GM12878 (cell line): ENCODE results near the gene NCKAP5. TPM values are rescaled to one million over a fixed set of nuclear protein-coding genes. Genes with fewer than 3 reads are reported as not detected.

Experiments
- ATF7 ChIP-seq: fragments of 450-650 bp; IDR thresholded peaks from 2 replicates; pipeline ENCODE4 v1.6.1; 2016; ENCODE audit warnings: low read depth, mild to moderate bottlenecking
- BCL11A ChIP-seq: IDR thresholded peaks from 2 replicates; pipeline ENCODE4 v1.6.1; 2011; ENCODE audit warnings: low read depth, low read length
- BRCA1 ChIP-seq: IDR thresholded peaks from 2 replicates; pipeline ENCODE4 v1.6.1; 2011; ENCODE audit warnings: low read depth, low read length, improper control_type of control experiment
- DPF2 ChIP-seq: fragments of 450-650 bp; IDR thresholded peaks from 2 replicates; pipeline ENCODE4 v1.6.1; 2017; ENCODE audit warnings: mild to moderate bottlenecking
- EED ChIP-seq: sonication (generic); IDR thresholded peaks from 2 replicates; pipeline ENCODE4 v1.6.1; 2016; ENCODE audit warnings: antibody characterized with exemption, low read depth
- IKZF2 ChIP-seq, 2 experiments: fragments of 450-650 bp; IDR thresholded peaks; 2 replicates each; pipeline ENCODE4 v1.6.1; 2017; ENCODE audit warnings: mild to moderate bottlenecking in 2 of 2, moderate library complexity in 2 of 2
- KDM1A ChIP-seq: fragments of 200-600 bp; sonication (generic); IDR thresholded peaks from 2 replicates; pipeline ENCODE4 v1.6.1; 2016; ENCODE audit warnings: borderline replicate concordance
- LARP7 ChIP-seq: fragments of 450-650 bp; IDR thresholded peaks from 2 replicates; pipeline ENCODE4 v1.6.1; 2017; ENCODE audit warnings: mild to moderate bottlenecking
- MTA2 ChIP-seq: fragments of 450-650 bp; IDR thresholded peaks from 2 replicates; pipeline ENCODE4 v1.6.1; 2016; ENCODE audit warnings: low read depth, mild to moderate bottlenecking, moderate library complexity
- MXI1 ChIP-seq: fragments of 150-350 bp; IDR thresholded peaks from 2 replicates; pipeline ENCODE4 v1.6.1; 2011; ENCODE audit warnings: low read depth, mild to moderate bottlenecking, inconsistent platforms, low read length, improper control_type of control experiment
- MYC ChIP-seq: IDR thresholded peaks from 2 replicates; pipeline ENCODE4 v1.6.1; 2011; ENCODE audit warnings: mild to moderate bottlenecking, low read length, moderate library complexity, inconsistent platforms; ENCODE audit not compliant: insufficient read depth, insufficient replicate concordance, insufficient read length, severe bottlenecking
- PAX5 ChIP-seq: IDR thresholded peaks from 2 replicates; pipeline ENCODE4 v1.6.1; 2011; ENCODE audit warnings: low read depth, low read length, borderline replicate concordance
- POLR2AphosphoS5 ChIP-seq: IDR thresholded peaks from 2 replicates; pipeline ENCODE4 v1.6.1; 2011; ENCODE audit warnings: mild to moderate bottlenecking, low read length, inconsistent platforms
- RB1 ChIP-seq: fragments of 450-650 bp; formaldehyde crosslinking; IDR thresholded peaks from 2 replicates; pipeline ENCODE4 v1.6.1; 2017; ENCODE audit warnings: mild to moderate bottlenecking, borderline replicate concordance
- RCOR1 ChIP-seq: conservative IDR thresholded peaks from 2 replicates; pipeline ENCODE4 v1.6.1; 2012; ENCODE audit warnings: low read depth, low read length, improper control_type of control experiment
- RUNX3 ChIP-seq: IDR thresholded peaks from 2 replicates; pipeline ENCODE4 v1.6.1; 2012; ENCODE audit warnings: low read length, inconsistent platforms
- SMAD1 ChIP-seq: fragments of 450-650 bp; IDR thresholded peaks from 2 replicates; pipeline ENCODE4 v1.6.1; 2018; ENCODE audit warnings: mild to moderate bottlenecking, low read depth; ENCODE audit not compliant: partially characterized antibody
- SRF ChIP-seq, 2 experiments: IDR thresholded peaks; 2 replicates each; pipeline ENCODE4 v1.6.1; 2011; ENCODE audit warnings: low read depth in 2 of 2, low read length in 2 of 2, mild to moderate bottlenecking in 1 of 2, moderate library complexity in 1 of 2
- STAT1 ChIP-seq: fragments of 450-650 bp; conservative IDR thresholded peaks from 2 replicates; pipeline ENCODE4 v1.6.1; 2014; ENCODE audit warnings: antibody characterized with exemption, mild to moderate bottlenecking
- ZNF24 ChIP-seq: fragments of 450-650 bp; IDR thresholded peaks from 2 replicates; pipeline ENCODE4 v1.6.1; 2017; ENCODE audit warnings: antibody characterized with exemption, mild to moderate bottlenecking
- polyA plus RNA-seq, 11 experiments: library from polyadenylated mRNA; depleted of rRNA in 4 of 11; unstranded in 6 of 11; stranded (reverse) in 5 of 11; fragments of >200 nt; fragmentation: Nextera tagmentation in 4 of 11; fragmentation: Illumina TruSeq in 1 of 11; extraction: Ambion mirVana in 4 of 11; extraction: Trizol in 1 of 11; gene quantifications; 1 replicate in 1 of 11; 2 replicates in 10 of 11; pipeline versions ENCODE4 v1.2.1 to v1.2.3, GENCODE V29; 2011 to 2016; ENCODE audit warnings: inconsistent platforms in 2 of 11, missing spikeins in 2 of 11, low read depth in 1 of 11
- total RNA-seq, 4 experiments: library from RNA; depleted of rRNA in 3 of 4; stranded (reverse); fragments of >200 nt in 3 of 4; fragmentation: Illumina TruSeq in 1 of 4; extraction: Trizol in 1 of 4; gene quantifications; 2 replicates each; pipeline versions ENCODE4 v1.2.1 to v1.2.3, GENCODE V29; 2013 to 2021
- TF ChIP-seq, protein P1 (sequence below): fragments of 450-650 bp; IDR thresholded peaks from 2 replicates; pipeline ENCODE4 v1.6.1; 2017; ENCODE audit warnings: low read depth, mild to moderate bottlenecking, moderate library complexity
- TF ChIP-seq, protein P2 (sequence below): IDR thresholded peaks from 2 replicates; pipeline ENCODE4 v1.6.1; 2012; ENCODE audit warnings: low read depth, low read length, improper control_type of control experiment
- TF ChIP-seq, protein P3 (sequence below): IDR thresholded peaks from 2 replicates; pipeline ENCODE4 v1.6.1; 2012; ENCODE audit warnings: improper control_type of control experiment, low read depth, low read length; ENCODE audit not compliant: insufficient replicate concordance
- TF ChIP-seq, protein P4 (sequence below): IDR thresholded peaks from 2 replicates; pipeline ENCODE4 v1.6.1; 2011; ENCODE audit warnings: low read depth, low read length, improper control_type of control experiment, borderline replicate concordance
- TF ChIP-seq, protein P5 (sequence below): IDR thresholded peaks from 2 replicates; pipeline ENCODE4 v1.6.1; 2011; ENCODE audit warnings: low read depth, mild to moderate bottlenecking, low read length, moderate library complexity, borderline replicate concordance; ENCODE audit errors: extremely low read depth

The NCKAP5 gene
- total and polyA plus RNA-seq, 10 of the 15 experiments (the other 5 are each of a cell fraction or from before 2014, with no cell fraction given) = 0.06 to 0.44 (median 0.16) TPM

DNA sequence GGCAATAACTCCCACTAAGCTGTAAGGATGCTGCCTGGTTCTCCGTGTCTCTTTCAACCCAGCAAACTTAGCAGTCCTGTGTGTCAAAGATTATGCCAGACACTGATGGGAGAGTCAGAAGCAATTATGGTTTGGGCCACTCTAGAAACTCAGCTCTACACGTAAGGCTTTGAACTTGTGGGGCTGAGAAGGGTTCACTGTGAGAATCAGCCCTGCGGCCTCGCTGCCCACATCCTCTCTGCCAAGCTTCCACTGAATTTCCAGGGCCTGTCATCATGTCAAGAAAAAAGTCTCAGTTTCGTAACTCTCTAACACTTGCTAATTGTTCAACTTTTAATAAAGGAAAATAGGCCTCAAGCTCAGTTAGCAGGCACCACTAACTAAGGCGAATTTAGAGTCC, 589.4 kb downstream of the NCKAP5 start (continued):
- TF ChIP-seq, protein P1, sequence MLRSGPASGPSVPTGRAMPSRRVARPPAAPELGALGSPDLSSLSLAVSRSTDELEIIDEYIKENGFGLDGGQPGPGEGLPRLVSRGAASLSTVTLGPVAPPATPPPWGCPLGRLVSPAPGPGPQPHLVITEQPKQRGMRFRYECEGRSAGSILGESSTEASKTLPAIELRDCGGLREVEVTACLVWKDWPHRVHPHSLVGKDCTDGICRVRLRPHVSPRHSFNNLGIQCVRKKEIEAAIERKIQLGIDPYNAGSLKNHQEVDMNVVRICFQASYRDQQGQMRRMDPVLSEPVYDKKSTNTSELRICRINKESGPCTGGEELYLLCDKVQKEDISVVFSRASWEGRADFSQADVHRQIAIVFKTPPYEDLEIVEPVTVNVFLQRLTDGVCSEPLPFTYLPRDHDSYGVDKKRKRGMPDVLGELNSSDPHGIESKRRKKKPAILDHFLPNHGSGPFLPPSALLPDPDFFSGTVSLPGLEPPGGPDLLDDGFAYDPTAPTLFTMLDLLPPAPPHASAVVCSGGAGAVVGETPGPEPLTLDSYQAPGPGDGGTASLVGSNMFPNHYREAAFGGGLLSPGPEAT = peak; percentile 74
- TF ChIP-seq MYC = no peak
- TF ChIP-seq, protein P2, sequence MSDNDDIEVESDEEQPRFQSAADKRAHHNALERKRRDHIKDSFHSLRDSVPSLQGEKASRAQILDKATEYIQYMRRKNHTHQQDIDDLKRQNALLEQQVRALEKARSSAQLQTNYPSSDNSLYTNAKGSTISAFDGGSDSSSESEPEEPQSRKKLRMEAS = no peak
- no peak for TF ChIP-seq KDM1A
- TF ChIP-seq BRCA1 = no peak
- TF ChIP-seq, protein P3, sequence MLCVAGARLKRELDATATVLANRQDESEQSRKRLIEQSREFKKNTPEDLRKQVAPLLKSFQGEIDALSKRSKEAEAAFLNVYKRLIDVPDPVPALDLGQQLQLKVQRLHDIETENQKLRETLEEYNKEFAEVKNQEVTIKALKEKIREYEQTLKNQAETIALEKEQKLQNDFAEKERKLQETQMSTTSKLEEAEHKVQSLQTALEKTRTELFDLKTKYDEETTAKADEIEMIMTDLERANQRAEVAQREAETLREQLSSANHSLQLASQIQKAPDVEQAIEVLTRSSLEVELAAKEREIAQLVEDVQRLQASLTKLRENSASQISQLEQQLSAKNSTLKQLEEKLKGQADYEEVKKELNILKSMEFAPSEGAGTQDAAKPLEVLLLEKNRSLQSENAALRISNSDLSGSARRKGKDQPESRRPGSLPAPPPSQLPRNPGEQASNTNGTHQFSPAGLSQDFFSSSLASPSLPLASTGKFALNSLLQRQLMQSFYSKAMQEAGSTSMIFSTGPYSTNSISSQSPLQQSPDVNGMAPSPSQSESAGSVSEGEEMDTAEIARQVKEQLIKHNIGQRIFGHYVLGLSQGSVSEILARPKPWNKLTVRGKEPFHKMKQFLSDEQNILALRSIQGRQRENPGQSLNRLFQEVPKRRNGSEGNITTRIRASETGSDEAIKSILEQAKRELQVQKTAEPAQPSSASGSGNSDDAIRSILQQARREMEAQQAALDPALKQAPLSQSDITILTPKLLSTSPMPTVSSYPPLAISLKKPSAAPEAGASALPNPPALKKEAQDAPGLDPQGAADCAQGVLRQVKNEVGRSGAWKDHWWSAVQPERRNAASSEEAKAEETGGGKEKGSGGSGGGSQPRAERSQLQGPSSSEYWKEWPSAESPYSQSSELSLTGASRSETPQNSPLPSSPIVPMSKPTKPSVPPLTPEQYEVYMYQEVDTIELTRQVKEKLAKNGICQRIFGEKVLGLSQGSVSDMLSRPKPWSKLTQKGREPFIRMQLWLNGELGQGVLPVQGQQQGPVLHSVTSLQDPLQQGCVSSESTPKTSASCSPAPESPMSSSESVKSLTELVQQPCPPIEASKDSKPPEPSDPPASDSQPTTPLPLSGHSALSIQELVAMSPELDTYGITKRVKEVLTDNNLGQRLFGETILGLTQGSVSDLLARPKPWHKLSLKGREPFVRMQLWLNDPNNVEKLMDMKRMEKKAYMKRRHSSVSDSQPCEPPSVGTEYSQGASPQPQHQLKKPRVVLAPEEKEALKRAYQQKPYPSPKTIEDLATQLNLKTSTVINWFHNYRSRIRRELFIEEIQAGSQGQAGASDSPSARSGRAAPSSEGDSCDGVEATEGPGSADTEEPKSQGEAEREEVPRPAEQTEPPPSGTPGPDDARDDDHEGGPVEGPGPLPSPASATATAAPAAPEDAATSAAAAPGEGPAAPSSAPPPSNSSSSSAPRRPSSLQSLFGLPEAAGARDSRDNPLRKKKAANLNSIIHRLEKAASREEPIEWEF = no peak
- peak; percentile 17; the same call in 1 of the 2 replicates for TF ChIP-seq RUNX3
- TF ChIP-seq ATF7 = no peak
- TF ChIP-seq EED = no peak
- no peak for TF ChIP-seq RCOR1
- TF ChIP-seq LARP7 = no peak
- TF ChIP-seq ZNF24 = no peak
- no peak for TF ChIP-seq PAX5
- TF ChIP-seq MXI1 = 0 out of 2 replicates have a peak, but pooled peaks have one; percentile 23
- peak; percentile 92 for TF ChIP-seq MTA2
- TF ChIP-seq, protein P4, sequence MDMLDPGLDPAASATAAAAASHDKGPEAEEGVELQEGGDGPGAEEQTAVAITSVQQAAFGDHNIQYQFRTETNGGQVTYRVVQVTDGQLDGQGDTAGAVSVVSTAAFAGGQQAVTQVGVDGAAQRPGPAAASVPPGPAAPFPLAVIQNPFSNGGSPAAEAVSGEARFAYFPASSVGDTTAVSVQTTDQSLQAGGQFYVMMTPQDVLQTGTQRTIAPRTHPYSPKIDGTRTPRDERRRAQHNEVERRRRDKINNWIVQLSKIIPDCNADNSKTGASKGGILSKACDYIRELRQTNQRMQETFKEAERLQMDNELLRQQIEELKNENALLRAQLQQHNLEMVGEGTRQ = no peak
- peak; percentile 28; the same call in 1 of the 2 replicates for TF ChIP-seq BCL11A
- TF ChIP-seq SRF (IDR thresholded peaks at IDR 0.05; ENCODE audit: low read depth in 2 of 2, low read length in 2 of 2) = no peak
- TF ChIP-seq RB1 = no peak
- TF ChIP-seq, protein P5, sequence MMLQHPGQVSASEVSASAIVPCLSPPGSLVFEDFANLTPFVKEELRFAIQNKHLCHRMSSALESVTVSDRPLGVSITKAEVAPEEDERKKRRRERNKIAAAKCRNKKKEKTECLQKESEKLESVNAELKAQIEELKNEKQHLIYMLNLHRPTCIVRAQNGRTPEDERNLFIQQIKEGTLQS = no peak
- TF ChIP-seq DPF2 = 0 out of 2 replicates have a peak, but pooled peaks have one; percentile 21
- TF ChIP-seq IKZF2 (IDR thresholded peaks at IDR 0.05) = peak; percentile 90 to 94
- no peak for TF ChIP-seq STAT1
- TF ChIP-seq POLR2AphosphoS5 = no peak
- peak; percentile 59 for TF ChIP-seq SMAD1
